NCI-H524 (cell line): ENCODE results near the gene TALDO1.

ENCODE experiments used
- DNase-seq, 2 experiments: peaks; one replicate each; lab custom pipeline; 2025; lab: John Stamatoyannopoulos, UW

Gene TALDO1

DNA sequence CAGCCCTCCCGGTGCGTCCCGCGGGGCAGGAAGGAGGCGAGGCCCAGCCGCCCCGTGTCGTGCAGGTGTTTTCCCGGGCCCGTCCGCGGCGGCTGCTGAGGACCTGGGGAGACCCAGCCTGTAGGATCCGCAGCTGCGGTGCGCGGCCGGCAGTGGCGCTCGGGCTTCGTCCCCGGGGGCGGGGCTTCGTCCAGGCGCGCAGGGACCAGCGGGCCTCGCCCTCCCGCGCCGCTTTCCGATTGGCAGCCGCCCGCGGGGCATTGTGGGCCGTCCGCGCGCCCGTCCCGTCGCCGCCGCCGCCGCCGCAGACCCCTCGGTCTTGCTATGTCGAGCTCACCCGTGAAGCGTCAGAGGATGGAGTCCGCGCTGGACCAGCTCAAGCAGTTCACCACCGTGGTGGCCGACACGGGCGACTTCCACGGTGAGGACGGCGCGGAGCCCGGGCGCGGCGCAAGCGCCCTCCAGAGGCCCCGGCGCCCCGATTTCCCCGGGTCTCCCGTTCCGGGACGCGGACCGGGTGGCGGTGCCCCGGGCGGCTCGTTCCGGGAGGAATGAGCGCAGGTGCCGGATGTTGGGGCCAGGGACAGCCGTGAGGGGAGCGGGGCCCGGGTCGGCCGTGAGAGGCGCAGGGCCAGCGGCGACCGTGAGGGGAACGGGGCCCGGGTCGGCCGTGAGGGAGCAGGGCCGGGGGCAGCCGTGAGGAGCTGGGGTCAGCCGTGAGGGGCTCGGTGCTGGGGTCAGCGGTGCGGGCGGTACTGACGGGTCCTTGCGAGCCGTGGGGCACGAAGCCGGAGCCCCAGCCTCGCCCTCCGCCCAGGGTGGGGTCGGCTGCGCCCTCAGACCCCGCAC is at the start of gene TALDO1:
TALDO1 (plus strand) TSS at position 307 of the 849 bp plus-strand sequence; CDS start at position 325, 18 bp downstream.
- DNase-seq, result peak; percentile 61 to 85

GRCh38 chr11:697811-698311 is 49.4 kb upstream of the TALDO1 start:
- no peak for DNase-seq

GRCh38 chr11:698493-699115 is 48.7 kb upstream of the TALDO1 start:
- no peak for DNase-seq

- no peak for DNase-seq
These were observed 48.2 kb upstream of the TALDO1 start for GRCh38 chr11:699116-699508.

DNA sequence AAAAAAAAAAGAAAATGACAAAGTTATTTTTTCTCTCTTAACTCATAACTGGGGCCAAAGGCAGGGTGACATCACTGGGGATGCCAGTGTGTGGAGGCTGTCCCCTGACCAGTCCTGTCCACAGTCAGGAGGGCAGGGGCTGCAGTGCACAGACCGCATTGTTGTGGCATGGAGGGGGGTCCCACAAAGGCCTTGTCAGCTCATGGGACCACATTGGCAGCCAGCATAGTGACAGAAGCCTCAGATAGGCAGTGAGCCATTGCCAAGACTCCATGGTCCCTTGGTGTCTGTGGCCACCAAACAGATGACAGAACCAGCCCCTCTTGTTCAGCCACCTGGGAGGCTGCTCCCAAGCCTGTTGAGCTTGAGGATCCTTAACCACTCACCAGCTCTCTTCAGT is 47.5 kb upstream of the TALDO1 start:
- no peak for DNase-seq

DNA sequence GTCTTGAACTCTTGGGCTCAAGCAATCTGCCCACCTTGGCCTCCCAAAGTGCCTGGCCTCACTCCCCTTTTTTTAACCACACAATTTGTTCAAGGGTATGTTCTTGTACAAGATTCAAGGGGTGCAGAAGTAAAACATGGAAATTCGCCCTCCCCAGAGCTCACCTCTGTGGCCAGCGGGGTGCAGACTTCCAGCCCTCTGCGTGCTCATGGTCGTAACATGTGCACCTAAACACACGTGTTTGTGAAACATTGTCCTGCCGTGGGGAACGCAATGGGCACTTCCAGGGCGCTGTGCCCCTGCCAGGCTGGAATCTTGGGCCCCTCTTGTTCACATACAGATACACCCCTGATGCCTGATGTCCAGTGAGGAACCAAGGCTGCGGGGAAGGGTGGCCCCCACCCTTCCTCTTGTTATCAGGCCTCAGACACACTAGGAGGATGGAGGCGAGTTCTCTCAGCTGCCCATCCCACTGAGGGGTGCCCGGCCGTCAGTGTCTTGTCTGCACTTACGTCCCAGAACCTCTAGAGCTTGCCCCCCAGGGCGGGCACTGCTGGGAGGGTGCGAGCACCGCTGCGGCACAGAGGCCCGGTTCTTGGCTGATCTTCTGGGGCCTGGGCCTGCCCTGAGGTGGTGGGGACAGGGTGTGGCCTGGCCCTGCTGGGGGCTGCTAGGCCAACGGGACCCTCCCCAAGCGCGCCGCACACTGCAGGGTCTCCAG is 45.4 kb upstream of the TALDO1 start:
- DNase-seq, result no peak

DNA sequence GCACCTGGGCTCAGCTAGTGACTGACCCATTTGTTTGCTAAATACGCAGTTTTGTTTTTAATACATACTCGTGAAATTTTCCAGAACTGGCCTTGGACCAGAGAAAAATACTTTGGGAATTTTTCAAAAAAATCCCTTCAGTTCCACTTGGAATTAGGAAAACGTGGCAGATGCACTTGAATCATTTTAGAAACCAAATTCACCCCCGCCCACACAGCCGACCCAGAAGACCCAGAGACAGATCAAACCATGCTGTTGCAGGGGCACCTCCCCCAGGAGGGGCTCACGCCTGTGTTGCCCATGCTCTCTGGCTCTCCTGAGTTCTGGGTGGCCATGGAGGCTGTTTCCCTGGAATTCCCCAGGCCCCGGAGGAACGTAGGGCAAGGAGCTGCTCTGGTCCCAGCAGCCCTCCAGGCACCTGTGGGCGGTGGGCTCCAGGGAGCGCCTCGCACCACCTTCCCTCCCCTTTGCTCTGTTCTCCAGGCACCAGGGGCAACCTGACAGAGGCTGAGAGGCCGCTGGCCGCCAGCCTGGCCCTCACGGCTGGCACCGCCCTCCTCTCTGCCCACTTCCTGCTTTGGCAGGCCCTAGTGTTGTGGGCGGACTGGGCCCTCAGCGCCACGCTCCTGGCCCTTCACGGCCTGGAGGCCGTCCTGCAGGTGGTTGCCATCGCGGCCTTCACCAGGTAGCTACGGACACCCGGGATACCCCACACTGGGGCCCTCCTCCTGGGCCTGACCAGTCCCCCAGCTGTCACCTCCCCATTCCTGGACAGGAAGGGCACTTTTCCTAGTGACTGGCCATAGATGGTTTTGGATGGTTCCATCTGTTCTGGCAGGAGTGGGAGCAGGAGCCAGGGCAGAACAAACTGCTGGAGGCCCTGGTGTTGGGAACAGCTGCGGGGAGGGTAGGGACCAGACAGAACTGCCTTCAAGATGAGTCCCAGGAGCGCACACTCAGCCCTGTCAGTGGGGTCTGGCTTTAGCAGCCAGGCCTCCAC is 44.5 kb upstream of the TALDO1 start:
- no peak for DNase-seq

GRCh38 chr11:703506-703905 is 43.8 kb upstream of the TALDO1 start:
- no peak for DNase-seq

- no peak for DNase-seq
These were observed 43.0 kb upstream of the TALDO1 start for GRCh38 chr11:704228-704674.

DNA sequence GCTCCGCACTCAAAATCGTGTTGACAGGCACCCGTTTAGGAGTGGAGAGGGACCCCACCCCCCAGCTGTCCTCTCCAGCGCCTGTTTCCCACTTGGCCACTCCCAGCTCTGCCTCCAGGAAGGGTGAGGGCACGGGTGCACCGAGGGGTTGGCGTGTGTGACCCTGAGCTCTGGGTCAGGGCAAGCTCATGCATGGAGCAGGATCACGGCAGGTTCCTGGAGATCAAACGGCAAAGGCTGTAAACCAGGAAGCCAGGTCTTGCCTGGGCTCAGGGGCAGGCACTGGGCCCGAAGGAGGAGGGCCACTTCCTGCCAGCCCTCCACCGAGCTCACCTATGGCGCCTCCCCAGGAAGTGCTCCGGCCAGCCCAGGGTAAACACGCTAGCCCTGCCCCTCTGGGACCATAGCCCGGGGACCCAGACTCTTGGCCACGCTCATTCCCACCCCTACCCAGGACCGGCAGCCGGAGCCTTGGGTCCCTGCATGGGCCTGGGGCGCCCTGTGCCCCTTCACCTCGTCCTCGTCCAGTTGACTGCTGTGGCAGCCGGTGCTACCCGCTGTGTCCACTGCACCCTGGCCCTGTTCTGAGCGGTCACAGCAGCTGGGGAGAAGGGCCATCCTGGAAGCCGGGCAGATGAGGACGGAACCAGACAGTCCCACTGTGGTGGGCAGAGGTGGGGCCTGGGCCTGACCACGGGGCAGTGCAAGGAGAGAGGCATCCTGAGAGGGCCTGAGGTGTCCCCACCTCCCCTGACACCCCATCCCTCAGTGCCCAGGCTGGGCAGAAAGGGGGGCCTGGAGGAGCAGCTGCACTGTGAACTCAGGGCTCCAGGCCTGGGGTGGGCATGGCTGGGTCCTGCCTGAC is 42.3 kb upstream of the TALDO1 start:
- no peak for DNase-seq

DNA sequence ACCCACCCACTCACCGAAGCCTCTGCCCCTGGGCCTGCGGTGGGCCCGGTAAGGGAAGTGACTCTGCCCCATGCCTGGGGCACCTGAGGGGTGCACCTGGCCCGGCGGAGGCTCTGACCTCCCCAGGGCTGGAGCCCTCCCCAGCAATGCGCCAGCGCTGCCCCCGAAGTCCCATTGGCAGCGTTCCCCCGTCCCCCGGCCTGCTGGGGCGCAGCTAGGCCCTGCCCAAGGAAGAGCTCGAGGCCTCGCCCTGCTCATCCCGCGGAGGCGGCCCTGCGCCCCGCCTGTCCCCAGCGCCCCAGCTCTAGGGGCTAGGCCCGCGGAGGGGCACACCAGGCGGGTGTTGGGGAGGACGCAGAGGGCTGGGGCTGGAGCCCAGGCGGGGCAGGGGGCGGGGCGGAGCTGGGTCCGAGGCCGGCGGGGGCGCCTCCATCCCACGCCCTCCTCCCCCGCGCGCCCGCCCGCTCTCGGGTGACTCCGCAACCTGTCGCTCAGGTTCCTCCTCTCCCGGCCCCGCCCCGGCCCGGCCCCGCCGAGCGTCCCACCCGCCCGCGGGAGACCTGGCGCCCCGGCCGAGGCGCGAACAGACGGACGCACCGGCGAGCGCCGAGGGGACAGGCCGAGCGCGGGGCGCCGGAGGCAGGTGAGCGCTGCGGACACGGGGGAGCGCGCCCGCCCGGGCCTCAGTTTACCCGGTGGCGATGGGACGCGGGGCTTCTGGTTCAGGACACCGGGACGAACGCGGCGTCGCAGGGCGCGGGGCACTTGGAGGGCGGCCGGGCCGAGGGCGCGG is 41.4 kb upstream of the TALDO1 start, which contains the start of gene EPS8L2:
EPS8L2 (plus strand) TSS at position 586 of the 793 bp plus-strand sequence. CDS start 3,177 bp downstream, outside the sequence.
- no peak for DNase-seq

DNA sequence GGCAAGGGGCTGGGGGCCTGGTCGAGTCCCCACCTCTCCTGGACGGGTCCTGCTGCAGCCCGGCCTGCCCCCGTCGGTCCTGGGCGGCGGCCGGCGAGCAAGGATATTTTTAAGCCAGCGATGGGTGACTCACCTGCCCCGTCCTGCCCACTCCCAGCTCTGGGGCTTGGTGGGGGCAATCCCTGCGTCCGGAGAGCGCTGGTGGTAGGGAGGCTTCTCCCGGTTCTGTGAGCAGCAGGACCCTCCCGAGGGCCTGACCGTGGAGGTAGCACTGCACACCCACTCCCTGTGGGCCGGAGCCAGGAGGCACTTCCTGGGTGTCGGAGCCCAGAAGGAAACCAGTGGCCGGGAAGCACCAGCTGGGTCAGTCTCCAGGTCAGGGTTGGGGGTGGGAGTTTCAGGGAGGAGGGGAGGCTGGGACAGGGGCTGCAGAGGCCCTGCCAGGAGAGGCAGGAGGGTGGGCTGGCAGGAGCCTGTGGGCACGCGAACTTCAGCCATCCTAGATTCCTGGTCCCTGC is 40.8 kb upstream of the TALDO1 start:
- DNase-seq, result no peak

DNA sequence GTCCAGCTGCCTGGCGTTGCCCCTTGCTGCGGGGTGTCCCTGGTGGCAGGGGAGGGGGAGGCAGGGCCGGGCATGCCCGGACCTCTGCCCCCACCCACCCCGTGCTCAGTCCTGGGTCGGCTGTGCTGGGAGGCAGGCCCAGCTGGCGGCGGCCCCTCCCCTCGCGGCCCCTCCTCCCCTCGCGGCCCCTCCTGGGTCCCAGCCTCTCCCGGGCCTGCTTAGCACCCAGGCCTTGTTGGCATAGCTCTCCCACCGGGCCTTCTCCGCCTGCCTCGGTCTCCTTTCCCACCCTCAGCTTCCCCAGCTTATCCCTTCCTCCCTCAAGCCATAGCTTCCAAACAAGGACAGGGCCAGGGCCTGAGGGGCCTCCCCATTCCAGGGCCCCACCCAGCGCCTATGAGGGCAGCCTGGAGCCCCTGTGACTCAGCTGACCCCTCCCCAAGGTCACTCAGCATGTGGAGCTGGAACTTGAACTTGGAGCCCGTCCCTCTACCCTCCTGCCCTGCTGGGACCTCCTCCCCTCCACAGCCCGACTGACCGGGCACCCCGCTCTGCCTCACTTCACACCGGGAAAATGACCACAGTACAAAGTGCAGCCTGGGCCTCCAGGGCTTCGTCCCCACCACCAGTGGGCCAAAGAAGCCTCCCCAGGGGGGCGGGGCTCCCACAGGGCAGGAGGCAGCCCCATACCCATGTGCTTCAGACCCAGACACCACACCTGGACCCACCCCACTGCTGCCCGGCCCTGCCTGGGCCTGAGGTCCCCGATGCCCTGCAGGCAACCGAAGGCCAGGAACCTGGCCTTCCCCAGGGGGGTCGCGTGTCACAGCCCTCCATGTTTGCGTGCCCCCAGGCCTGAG is 40.1 kb upstream of the TALDO1 start:
- no peak for DNase-seq

GRCh38 chr11:707817-708420 is 39.3 kb upstream of the TALDO1 start:
- no peak for DNase-seq

GRCh38 chr11:708511-708910 is 38.8 kb upstream of the TALDO1 start:
- no peak for DNase-seq

DNA sequence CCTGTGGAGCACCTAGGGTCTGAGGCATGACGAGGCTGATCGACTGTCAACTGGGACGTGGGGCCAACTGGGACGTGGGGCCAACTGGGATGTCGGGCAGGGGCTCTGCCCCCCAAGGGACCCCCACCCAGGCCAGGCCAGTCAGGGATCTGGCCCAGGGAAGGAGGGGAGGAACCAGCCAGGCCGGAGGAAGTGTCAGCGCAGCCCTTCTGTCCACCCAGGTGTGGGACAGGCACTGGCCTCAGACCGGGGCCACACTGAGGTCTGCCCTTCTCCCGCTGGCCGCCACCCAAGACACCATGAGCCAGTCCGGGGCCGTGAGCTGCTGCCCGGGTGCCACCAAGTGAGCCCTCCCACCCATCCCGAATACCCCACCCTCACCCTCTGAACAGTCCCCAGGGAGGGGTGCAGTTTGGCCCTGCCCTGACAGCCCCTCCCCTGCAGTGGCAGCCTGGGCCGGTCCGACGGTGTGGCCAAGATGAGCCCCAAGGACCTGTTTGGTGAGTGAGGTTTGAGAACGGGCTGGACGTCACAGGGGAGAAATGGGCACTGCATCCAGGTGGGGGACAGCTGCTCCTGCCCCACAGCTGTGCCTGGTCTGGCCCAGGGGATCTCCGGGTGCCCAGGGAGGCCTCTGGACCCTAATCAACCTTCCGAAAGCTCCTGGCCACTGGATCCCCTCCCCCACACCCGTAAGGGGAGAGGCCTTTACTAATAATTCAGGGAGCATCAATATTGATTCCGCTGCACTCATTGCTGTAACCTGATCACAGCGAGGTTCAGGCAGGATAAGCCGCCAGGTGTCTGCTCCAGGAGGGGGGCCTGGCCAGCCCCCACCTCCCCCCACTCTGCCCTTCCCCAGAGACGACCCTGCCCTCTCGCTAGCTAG is 37.9 kb upstream of the TALDO1 start:
- no peak for DNase-seq

- DNase-seq, result no peak
These were observed 32.8 kb upstream of the TALDO1 start for GRCh38 chr11:714436-714835.
